GM21723 (cell line): ENCODE data around the gene SCYGR6.

Source experiments
- ATAC-seq: cut with Tn5 transposase; IDR thresholded peaks from one replicate; pipeline ENCODE4 v1.9.1; 2021; ENCODE audit warnings: mild to moderate bottlenecking, moderate library complexity; ENCODE audit not compliant: unreplicated experiment

SCYGR6 gene

GRCh38 chr2:227716501-227716900 is 8.1 kb downstream of the SCYGR6 start:
- ATAC-seq = no peak

- no peak for ATAC-seq
Measured at GRCh38 chr2:227713291-227713690, 11.3 kb downstream of the SCYGR6 start.

GRCh38 chr2:227710986-227711385 is 13.6 kb downstream of the SCYGR6 start:
- no peak for ATAC-seq

GRCh38 chr2:227707390-227707789 is 17.2 kb downstream of the SCYGR6 start:
- ATAC-seq = no peak

- ATAC-seq = no peak
Measured at GRCh38 chr2:227706859-227707258, 17.7 kb downstream of the SCYGR6 start.

GRCh38 chr2:227703961-227704360 is 20.6 kb downstream of the SCYGR6 start:
- no peak for ATAC-seq

GRCh38 chr2:227703280-227703732 is 21.3 kb downstream of the SCYGR6 start:
- no peak for ATAC-seq

GRCh38 chr2:227701556-227701955 is 23.0 kb downstream of the SCYGR6 start:
- ATAC-seq = no peak

- ATAC-seq = no peak
Measured at GRCh38 chr2:227696990-227697679, 27.4 kb downstream of the SCYGR6 start.

- no peak for ATAC-seq
Measured at GRCh38 chr2:227687189-227687588, 37.4 kb downstream of the SCYGR6 start.

- no peak for ATAC-seq
Measured at GRCh38 chr2:227684258-227684657, 40.3 kb downstream of the SCYGR6 start.

GRCh38 chr2:227677928-227678327 is 46.6 kb downstream of the SCYGR6 start:
- no peak for ATAC-seq

GRCh38 chr2:227674485-227674884 is 50.1 kb downstream of the SCYGR6 start:
- no peak for ATAC-seq
